HCT116 (cell line): ENCODE results near the gene ZNF445.

Experiments used
- CTCF ChIP-seq, 3 experiments: fragments of 200-600 bp in 1 of 3; sonication (generic) in 1 of 3; IDR thresholded peaks in 2 of 3; conservative IDR thresholded peaks in 1 of 3; 2 replicates each; pipeline ENCODE4 v1.5.1; 2012 to 2017; ENCODE audit warnings: low read depth in 2 of 3, low read length in 2 of 3, antibody characterized with exemption in 1 of 3, borderline replicate concordance in 1 of 3, control low read depth in 1 of 3, mild to moderate bottlenecking in 1 of 3, mixed read lengths in 1 of 3, mixed run types in 1 of 3, moderate library complexity in 1 of 3; ENCODE audit not compliant: insufficient read depth in 1 of 3
- ELF1 ChIP-seq: IDR thresholded peaks from 2 replicates; pipeline ENCODE4 v1.6.1; 2012; ENCODE audit warnings: low read depth, borderline replicate concordance
- EZH2 ChIP-seq: fragments of 200-600 bp; sonication (generic); IDR thresholded peaks from 2 replicates; pipeline ENCODE4 v1.6.1; 2017; ENCODE audit warnings: antibody characterized with exemption, mixed run types
- POLR2A ChIP-seq: IDR thresholded peaks from 2 replicates; pipeline ENCODE4 v1.7.0; 2011; ENCODE audit warnings: borderline replicate concordance; ENCODE audit not compliant: insufficient read depth, insufficient read length; ENCODE audit errors: extremely low read depth
- SRF ChIP-seq: IDR thresholded peaks from 2 replicates; pipeline ENCODE4 v1.6.1; 2012; ENCODE audit warnings: low read depth
- TCF7L2 ChIP-seq: IDR thresholded peaks from 2 replicates; pipeline ENCODE4 v1.7.0; 2011; ENCODE audit warnings: borderline replicate concordance, inconsistent platforms; ENCODE audit not compliant: insufficient read depth, insufficient read length; ENCODE audit errors: extremely low read depth
- ZFX ChIP-seq: fragments of 450-650 bp; IDR thresholded peaks from 2 replicates; pipeline ENCODE4 v1.6.1; 2017
- ZNF274 ChIP-seq: fragments of 200-500 bp; sonication (Bioruptor generic); IDR thresholded peaks from 2 replicates; pipeline ENCODE4 v1.6.1; 2014; ENCODE audit warnings: mild to moderate bottlenecking, low read depth, low read length, inconsistent platforms

GRCh38 chr3:44464509-44464908 is 13.0 kb downstream of the ZNF445 start:
- no peak for TF ChIP-seq TCF7L2
- TF ChIP-seq CTCF (IDR thresholded peaks at IDR 0.05 in 2 of 3, conservative IDR thresholded peaks at IDR 0.05 in 1 of 3; ENCODE audit: borderline replicate concordance in 1 of 3, insufficient read depth in 1 of 3, low read depth in 2 of 3, low read length in 2 of 3): no peak
- TF ChIP-seq ZNF274: no peak
- no peak for TF ChIP-seq ELF1
- no peak for TF ChIP-seq EZH2
- no peak for TF ChIP-seq SRF
- no peak for TF ChIP-seq ZFX
- TF ChIP-seq POLR2A: no peak
